Measurements from ENCODE around the gene DPEP1.
"Not testable (repeated sequence)": the region's sequence is repeated elsewhere in the genome, so short reads cannot be mapped to it uniquely, and the experiment has no call there.

The DPEP1 gene

GRCh38 chr16:89620406-89620841 lies 7.0 kb downstream of the DPEP1 start:
- no peak for DNase-seq (ENCODE audit: low spot score)

- no peak for DNase-seq (ENCODE audit: low spot score)
Observed at GRCh38 chr16:89621136-89621697, 7.8 kb downstream of the DPEP1 start.

- DNase-seq (ENCODE audit: low spot score), result no peak
Observed at GRCh38 chr16:89621698-89622409, 8.4 kb downstream of the DPEP1 start.

GRCh38 chr16:89623511-89624261 lies 10.2 kb downstream of the DPEP1 start:
- no peak for DNase-seq (ENCODE audit: low spot score)

- DNase-seq (ENCODE audit: low spot score), result no peak
Observed at GRCh38 chr16:89624777-89625761, 11.6 kb downstream of the DPEP1 start.

GRCh38 chr16:89629827-89630610 lies 16.6 kb downstream of the DPEP1 start:
- no peak for DNase-seq (ENCODE audit: low spot score)

- no peak for DNase-seq (ENCODE audit: low spot score)
Observed at GRCh38 chr16:89633064-89633631, 19.7 kb downstream of the DPEP1 start.

- not testable (repeated sequence) for DNase-seq (ENCODE audit: low spot score)
Observed at GRCh38 chr16:89634463-89635385, 21.3 kb downstream of the DPEP1 start.

GRCh38 chr16:89636663-89637062 lies 23.2 kb downstream of the DPEP1 start:
- DNase-seq (ENCODE audit: low spot score), result no peak

- DNase-seq (ENCODE audit: low spot score), result no peak
Observed at GRCh38 chr16:89637379-89637778, 23.9 kb downstream of the DPEP1 start.

- DNase-seq (ENCODE audit: low spot score), result no peak
Observed at GRCh38 chr16:89638455-89638854, 25.0 kb downstream of the DPEP1 start.

- DNase-seq (ENCODE audit: low spot score), result no peak
Observed at GRCh38 chr16:89639385-89639784, 25.9 kb downstream of the DPEP1 start.

- DNase-seq (ENCODE audit: low spot score), result no peak
Observed at GRCh38 chr16:89641458-89642119, 28.1 kb downstream of the DPEP1 start.

GRCh38 chr16:89642574-89642973 lies 29.1 kb downstream of the DPEP1 start:
- no peak for DNase-seq (ENCODE audit: low spot score)

- no peak for DNase-seq (ENCODE audit: low spot score)
Observed at GRCh38 chr16:89643769-89644300, 30.4 kb downstream of the DPEP1 start.

- DNase-seq (ENCODE audit: low spot score), result no peak
Observed at GRCh38 chr16:89645122-89645521, 31.7 kb downstream of the DPEP1 start.

- no peak for DNase-seq (ENCODE audit: low spot score)
Observed at GRCh38 chr16:89646270-89646669, 32.8 kb downstream of the DPEP1 start.

GRCh38 chr16:89646906-89647305 lies 33.5 kb downstream of the DPEP1 start:
- DNase-seq (ENCODE audit: low spot score), result no peak

GRCh38 chr16:89651584-89651983 lies 38.1 kb downstream of the DPEP1 start:
- DNase-seq (ENCODE audit: low spot score), result no peak

Measured in hematopoietic multipotent progenitor cell treated with erythropoietin and hydrocortisone succinate and interleukin-3 and kit ligand, for 15 days (in vitro differentiated cells).